Thyroid gland (tissue), 4 donors: ENCODE results near the gene SUPT6H.

Experiments
- CTCF ChIP-seq, 6 experiments: fragments of 200-600 bp in 3 of 6; fragments of 450-650 bp in 3 of 6; sonication (generic) in 3 of 6; IDR thresholded peaks; one replicate each; pipeline ENCODE4 v1.5.1; 2016 to 2019; ENCODE audit warnings: antibody characterized with exemption in 6 of 6, mild to moderate bottlenecking in 2 of 6, inconsistent platforms in 1 of 6, moderate library complexity in 1 of 6
- POLR2A ChIP-seq, 2 donors: fragments of 450-650 bp; IDR thresholded peaks; one replicate each; pipeline ENCODE4 v1.6.1; 2017; ENCODE audit warnings: antibody characterized with exemption in 2 of 2, mild to moderate bottlenecking in 2 of 2, moderate library complexity in 1 of 2

- TF ChIP-seq CTCF (IDR thresholded peaks at IDR 0.05) (no peak), POLR2A (IDR thresholded peaks at IDR 0.05) (no peak)
Measured at GRCh38 chr17:28702752-28703150, 40.7 kb downstream of the SUPT6H start.
